H1 (cell line): Measurements from ENCODE around the gene CBLN3. TPM values are rescaled to one million over a fixed set of nuclear protein-coding genes. Genes with fewer than 3 reads are reported as not detected.

Experiments used
- ASH2L ChIP-seq: fragments of 200-600, 300-600 bp; sonication (generic); IDR thresholded peaks from one replicate; pipeline ENCODE4 v1.7.1; 2017; ENCODE audit warnings: low read length
- CBX8 ChIP-seq: fragments of 300-800, 300-1000 bp; sonication (generic); IDR thresholded peaks from 2 replicates; pipeline ENCODE4 v1.7.1; 2016; ENCODE audit warnings: low read depth, low read length, borderline replicate concordance
- CTBP2 ChIP-seq: IDR thresholded peaks from 2 replicates; pipeline ENCODE4 v1.7.0; 2011; ENCODE audit warnings: borderline replicate concordance, mild to moderate bottlenecking, moderate library complexity, mixed read lengths, low read length; ENCODE audit not compliant: insufficient read depth, insufficient read length
- EGR1 ChIP-seq: IDR thresholded peaks from 2 replicates; pipeline ENCODE4 v1.6.1; 2011; ENCODE audit warnings: low read depth, low read length, borderline replicate concordance
- PHF8 ChIP-seq: fragments of 200-600 bp; sonication (generic); conservative IDR thresholded peaks from 2 replicates; pipeline ENCODE4 v1.7.1; 2012; ENCODE audit warnings: low read depth, mild to moderate bottlenecking, inconsistent platforms, low read length, moderate library complexity
- SUZ12 ChIP-seq: fragments of 200-600 bp; sonication (generic); IDR thresholded peaks from 2 replicates; pipeline ENCODE4 v1.6.1; 2012; ENCODE audit warnings: mild to moderate bottlenecking, inconsistent platforms, low read length, moderate library complexity, mixed read lengths
- TAF1 ChIP-seq: IDR thresholded peaks from 2 replicates; pipeline ENCODE4 v1.6.1; 2011; ENCODE audit warnings: mild to moderate bottlenecking, low read depth, low read length
- polyA plus RNA-seq, 7 experiments: library from polyadenylated mRNA; depleted of rRNA in 3 of 7; stranded (reverse) in 5 of 7; unstranded in 2 of 7; fragments of >200 nt in 5 of 7; fragments of 200-250 nt in 2 of 7; gene quantifications; 1 replicate in 5 of 7; 2 replicates in 1 of 7; 4 replicates in 1 of 7; pipeline versions ENCODE4 v1.2.1 to v1.2.3, GENCODE V29; 2011 to 2013; ENCODE audit warnings: missing spikeins in 2 of 7, mixed read lengths in 2 of 7
- total RNA-seq: library from RNA; stranded (reverse); fragmentation: NEBNext Ultra II Directional; extraction: Animal tissue kit (Norgen Biotek cat#: 25700); gene quantifications from 2 replicates; pipeline ENCODE4 v1.2.1, GENCODE V29; 2021
- TF ChIP-seq, protein P1 (sequence below): IDR thresholded peaks from 2 replicates; pipeline ENCODE4 v1.6.1; 2012; ENCODE audit warnings: inconsistent platforms

The CBLN3 gene
- total and polyA plus RNA-seq, 2 of the 8 experiments (the other 6 are each of a cell fraction or from before 2014, with no cell fraction given) = 0.54 to 1.00 TPM

DNA sequence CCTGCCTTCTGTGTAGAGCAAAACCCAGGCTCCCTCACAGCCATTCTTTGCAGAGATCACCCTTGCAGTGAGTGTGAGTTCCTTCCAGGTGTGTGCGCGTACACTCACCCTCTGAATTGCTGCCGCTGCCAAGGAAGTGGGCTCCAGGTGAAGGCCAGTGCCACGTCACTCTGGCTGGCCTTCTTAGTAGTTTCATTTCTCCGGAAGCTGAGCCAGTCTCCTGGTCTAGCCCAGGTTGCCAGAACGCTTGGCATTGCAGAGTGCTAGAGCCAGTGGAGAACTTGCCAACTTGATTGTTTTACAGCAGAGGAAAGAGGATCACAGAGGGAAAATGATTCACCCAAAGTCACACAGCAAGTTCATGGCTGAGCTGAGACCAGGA lies 11.0 kb downstream of the CBLN3 start (continued):
- TF ChIP-seq PHF8 = no peak
- no peak for TF ChIP-seq TAF1
- TF ChIP-seq CBX8 = no peak
- no peak for TF ChIP-seq ASH2L
- TF ChIP-seq CTBP2 = no peak
- TF ChIP-seq EGR1 = no peak
- no peak for TF ChIP-seq SUZ12
- TF ChIP-seq, protein P1, sequence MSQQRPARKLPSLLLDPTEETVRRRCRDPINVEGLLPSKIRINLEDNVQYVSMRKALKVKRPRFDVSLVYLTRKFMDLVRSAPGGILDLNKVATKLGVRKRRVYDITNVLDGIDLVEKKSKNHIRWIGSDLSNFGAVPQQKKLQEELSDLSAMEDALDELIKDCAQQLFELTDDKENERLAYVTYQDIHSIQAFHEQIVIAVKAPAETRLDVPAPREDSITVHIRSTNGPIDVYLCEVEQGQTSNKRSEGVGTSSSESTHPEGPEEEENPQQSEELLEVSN = no peak
